Measurements from ENCODE around the gene KCTD15. TPM values are rescaled to one million over a fixed set of nuclear protein-coding genes. Genes with fewer than 3 reads are reported as not detected.

Gene KCTD15, protein sequence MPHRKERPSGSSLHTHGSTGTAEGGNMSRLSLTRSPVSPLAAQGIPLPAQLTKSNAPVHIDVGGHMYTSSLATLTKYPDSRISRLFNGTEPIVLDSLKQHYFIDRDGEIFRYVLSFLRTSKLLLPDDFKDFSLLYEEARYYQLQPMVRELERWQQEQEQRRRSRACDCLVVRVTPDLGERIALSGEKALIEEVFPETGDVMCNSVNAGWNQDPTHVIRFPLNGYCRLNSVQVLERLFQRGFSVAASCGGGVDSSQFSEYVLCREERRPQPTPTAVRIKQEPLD
- 8.2 and 38.6 TPM in 2 replicates for total RNA-seq

DNA sequence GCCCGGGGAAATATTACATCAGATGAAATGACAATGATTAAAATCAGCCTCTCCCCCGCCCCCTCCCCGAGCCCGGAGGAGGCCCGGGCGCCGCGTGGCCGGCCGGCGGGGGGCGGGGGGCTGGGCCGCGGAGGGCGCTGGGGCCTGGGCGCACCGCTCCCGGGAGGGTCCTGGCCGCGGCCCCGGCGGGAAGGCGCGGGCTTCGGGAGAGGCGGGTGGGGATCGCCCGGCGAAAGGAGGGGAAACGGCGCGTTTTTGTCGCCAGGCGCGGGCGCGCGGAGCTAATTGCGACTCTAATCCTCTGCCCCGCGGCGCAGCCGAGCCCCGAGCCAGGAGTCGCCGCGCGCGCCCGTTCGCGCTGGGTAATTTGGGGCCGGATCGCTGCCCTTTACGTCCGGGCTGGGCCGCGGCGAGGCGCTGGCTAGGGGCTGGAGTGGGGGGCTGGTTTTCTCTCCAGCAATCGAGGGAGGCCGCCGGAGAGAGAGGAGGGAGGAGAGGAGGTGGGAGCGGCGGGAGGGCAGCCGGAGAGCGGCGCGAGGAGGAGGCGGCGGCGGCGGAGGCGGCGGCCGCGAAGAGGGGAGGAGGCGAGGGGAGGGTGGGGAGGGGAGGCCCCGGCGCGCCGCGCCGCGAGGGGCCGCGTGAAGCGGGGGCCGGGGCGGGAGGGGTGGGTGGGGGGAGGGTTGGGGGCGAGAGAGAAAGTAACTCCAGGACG lies at the start of gene KCTD15:
KCTD15 (plus strand) TSS at position 707 of the 712 bp plus-strand sequence. CDS start 3,585 bp downstream, outside the sequence.

Other genes starting within 250 kb of the KCTD15 start
- not detected in 2 replicates for gene CHST8, start 174.9 kb upstream of the KCTD15 start, total RNA-seq